Inferior parietal cortex (tissue), 1 donor: ENCODE results near the gene ROS1.

Source experiments
- DNase-seq: peaks from one replicate; pipeline ENCODE4 v3.0.0-alpha.2; 2016; ENCODE audit errors: extremely low spot score

ROS1 gene

DNA sequence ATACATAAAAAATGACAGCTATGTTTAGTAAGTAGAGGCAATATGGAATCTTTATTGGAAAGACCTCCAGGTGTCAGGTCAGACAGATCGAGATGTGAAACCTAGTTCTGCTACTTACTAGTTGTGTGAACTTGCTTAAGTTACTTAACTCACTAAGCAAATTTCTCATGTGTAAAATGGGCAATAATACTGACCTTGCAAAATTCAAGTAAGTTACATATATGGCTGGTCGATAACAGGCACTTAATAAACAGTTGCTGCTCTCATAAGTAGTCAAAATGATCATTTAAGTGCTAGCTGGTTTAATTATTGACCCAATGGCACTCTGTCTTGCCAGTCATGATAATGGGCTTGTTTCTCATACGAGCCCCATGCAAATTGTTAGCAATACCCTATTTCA, 114.4 kb downstream of the ROS1 start:
- no peak for DNase-seq

- DNase-seq = no peak
Measured at GRCh38 chr6:117309611-117310010, 116.1 kb downstream of the ROS1 start.

GRCh38 chr6:117309069-117309468, 116.7 kb downstream of the ROS1 start:
- DNase-seq = no peak

- DNase-seq = no peak
Measured at GRCh38 chr6:117307655-117308054, 118.1 kb downstream of the ROS1 start.

GRCh38 chr6:117306227-117306790, 119.4 kb downstream of the ROS1 start:
- no peak for DNase-seq

DNA sequence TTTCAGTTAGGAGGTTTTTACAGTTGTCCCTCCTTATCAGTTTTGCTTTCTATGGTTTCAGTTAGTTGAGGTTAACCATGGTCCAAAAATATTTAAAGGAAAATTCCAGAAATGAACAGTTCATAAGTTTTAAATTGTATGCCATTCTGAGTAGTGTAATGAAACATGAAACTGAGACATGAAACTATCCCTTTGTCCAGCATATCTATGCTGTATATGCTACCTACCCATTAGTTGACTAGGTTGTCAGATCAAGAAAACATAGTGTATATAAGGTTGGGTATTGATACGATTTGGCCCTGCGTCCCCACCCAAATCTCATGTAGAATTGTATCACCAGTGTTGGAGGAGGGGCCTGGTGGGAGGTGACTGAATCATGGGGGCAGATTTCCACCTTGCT, 121.3 kb downstream of the ROS1 start:
- DNase-seq = no peak

- no peak for DNase-seq
Measured at GRCh38 chr6:117303323-117303722, 122.4 kb downstream of the ROS1 start.

- no peak for DNase-seq
Measured at GRCh38 chr6:117298941-117299340, 126.8 kb downstream of the ROS1 start.

DNA sequence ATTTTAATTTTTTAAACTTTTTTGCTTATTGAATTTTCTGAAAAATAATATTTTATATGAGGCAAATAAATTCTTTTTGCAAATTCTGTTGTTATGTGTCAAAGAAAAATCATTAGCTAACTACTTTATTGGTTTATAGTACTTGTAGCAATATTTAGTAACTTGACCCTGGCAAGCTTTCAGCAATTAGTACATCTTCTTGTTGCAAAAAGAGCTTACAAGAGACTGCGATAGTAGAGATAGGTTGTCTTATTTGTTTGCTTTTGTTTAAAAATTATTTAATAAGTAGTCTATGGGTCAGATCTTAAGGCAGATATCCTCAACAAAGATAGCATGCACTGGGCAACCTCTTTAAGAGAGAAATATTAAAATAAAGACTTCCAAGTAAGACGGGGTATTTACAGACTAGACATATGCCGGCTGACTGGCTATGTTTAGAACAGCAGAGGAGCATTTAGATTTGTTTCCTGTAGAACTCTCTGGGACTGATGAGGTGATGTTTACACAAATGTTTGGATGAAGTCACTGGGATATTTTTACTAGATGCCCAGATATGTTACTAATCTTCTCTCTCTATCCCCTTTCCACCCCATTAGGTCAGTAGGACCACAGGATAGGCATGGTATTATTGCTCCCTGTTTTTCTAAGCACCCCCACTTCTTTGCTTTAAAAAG, 135.4 kb downstream of the ROS1 start:
- DNase-seq = no peak

DNA sequence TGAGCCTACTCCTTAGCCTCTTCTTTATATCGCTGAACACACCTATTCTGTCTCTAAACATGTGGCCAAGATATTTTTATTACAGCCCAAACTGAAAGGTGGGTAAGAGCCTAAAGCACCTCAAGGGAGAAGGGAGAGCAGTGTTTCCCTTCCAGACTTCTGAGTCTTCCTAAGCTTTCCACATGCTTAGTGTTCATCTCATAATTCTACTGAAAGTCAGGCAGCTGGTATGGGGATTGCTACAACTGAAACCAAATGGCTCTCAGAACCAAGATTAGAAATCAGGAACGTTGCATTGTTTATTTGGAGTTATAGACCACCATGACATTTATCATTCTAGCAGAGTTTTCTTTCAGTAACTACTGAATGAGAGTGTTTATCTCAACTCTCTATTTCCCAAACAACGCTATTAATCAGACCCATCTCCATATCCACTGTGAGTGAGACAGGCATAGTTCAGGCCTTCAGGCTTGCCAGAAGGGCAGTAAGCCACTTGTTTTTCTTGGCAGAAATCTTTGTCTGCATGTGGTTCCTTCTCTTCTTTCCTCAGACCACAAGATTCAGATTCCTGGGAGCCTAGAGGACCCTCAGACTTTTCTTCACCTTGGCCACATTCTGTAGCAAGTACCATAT, 137.5 kb downstream of the ROS1 start:
- no peak for DNase-seq

DNA sequence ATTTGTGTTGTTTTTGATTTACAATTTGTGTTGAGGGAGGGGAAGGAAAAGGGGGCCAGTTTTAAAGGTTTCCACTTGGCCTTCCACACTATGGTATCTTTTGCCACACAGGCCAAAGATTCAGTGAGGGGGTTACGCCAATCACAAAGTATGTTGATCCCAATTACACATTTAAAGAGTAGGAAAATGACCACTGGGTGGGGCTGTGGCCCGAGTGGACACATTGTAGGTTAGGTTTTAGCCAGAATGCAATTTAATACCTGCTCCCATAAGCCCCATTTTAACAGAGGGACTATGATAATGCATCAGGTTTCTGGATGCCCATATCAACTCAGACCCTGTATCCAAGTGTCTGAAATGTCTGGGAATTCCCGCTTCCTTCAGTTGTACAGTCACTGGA, 144.8 kb downstream of the ROS1 start:
- no peak for DNase-seq

DNA sequence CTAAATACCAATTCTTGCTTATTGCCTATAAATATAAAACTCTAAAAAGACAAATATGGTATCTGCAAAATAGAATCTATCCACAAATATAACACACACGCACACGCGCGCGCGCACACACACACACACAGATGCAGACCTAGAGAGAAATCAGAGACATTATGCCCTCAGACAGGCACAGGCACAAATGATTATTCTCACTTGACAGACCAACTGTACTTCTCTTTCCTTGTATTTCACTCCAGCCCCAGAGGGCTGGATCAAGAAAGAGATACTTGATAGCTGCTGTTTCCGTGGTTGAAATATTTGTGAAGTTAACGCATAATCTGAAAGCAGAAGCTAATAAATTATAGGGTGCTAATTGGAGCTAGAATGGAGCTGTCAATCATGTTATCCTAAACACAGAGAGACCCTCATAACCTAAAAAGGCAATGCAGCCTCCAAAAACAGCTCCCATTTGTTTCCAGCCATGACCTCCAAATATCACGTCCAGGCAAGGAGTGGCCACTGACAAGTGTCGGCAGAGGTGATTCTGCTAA, 148.9 kb downstream of the ROS1 start:
- DNase-seq = no peak

DNA sequence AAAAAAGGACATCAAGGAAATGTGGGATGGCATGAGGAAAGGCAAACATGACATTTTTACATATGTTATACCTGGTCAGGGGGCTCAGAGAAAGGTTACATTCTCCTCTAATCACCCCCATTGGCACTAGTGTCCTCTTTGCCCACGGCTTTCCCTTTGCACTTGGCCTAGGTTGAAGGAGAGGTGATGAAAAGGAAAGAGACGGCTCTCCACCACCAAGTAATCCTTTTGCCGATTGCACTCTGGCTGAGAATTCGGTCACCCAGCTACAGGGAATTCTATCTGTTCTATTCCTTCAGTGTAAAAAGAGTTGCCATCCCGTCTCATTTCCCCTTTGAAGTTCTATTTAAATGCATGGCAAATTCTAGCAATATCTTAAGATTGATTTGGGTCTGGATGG, 150.0 kb downstream of the ROS1 start:
- no peak for DNase-seq

GRCh38 chr6:117275205-117275604, 150.5 kb downstream of the ROS1 start:
- DNase-seq = no peak

GRCh38 chr6:117272891-117273290, 152.9 kb downstream of the ROS1 start:
- no peak for DNase-seq

- DNase-seq = no peak
Measured at GRCh38 chr6:117272032-117272866, 153.5 kb downstream of the ROS1 start.

DNA sequence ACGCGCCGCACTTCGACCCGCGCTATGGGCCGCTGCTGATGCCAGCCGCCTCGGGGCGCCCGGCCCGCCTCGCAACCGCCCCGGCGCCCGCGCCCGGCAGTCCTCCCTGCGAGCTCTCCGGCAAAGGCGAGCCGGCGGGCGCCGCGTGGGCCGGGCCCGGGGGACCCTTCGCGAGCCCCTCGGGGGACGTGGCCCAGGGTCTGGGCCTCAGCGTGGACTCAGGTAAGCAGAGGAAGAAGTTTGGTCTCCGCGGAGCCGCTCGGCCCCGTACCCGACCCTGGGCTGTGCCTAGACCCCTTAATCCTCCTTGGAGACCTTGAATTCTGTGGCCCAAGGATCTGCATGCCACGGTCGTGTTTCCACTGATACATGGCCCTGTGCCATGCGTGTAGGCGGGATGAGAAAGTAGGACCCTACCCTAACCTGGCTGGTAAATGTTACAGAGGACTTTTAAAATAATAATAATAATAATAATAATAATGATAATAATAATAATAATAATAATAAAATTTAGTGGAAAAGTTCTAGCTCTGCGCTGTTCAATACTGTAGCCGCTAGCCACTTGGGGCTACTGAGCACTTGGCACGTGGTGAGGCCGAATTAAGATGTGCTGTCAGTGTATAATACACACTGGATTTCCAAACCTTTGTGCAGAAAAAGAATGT, 154.8 kb downstream of the ROS1 start:
- DNase-seq = no peak

DNA sequence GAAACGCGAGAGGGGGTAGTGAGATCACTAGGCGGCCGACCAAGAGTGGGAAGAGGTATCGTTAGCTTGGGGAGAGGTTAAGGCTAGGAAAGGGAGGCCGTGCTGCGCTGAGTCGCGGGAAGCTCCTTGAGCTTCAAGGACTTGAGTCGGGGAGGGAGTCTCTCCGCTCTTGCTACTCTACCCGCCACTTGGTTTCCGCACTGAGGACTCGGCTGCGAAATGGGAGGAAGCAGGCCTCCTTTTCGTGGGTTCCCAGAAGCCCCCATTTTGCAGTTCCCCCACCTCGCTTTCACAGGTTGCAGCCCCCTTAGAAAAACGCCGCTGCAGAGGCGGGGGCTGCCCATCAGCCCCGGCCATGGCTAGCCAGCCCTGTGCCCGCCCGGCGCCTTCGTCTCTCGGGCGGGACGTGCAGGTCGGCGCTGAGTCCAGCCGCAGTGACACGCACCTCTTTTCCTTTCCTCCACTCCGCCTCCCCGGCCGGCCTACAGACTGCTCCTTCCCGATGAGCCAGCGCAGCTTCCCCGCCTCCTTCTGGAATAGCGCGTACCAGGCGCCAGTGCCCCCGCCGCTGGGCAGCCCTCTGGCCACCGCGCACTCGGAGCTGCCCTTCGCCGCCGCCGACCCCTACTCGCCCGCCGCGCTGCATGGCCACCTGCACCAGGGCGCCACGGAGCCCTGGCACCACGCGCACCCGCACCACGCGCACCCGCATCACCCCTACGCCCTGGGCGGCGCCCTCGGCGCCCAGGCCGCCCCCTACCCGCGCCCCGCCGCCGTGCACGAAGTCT, 155.5 kb downstream of the ROS1 start:
- no peak for DNase-seq

GRCh38 chr6:117269638-117270054, 156.1 kb downstream of the ROS1 start:
- DNase-seq = no peak

DNA sequence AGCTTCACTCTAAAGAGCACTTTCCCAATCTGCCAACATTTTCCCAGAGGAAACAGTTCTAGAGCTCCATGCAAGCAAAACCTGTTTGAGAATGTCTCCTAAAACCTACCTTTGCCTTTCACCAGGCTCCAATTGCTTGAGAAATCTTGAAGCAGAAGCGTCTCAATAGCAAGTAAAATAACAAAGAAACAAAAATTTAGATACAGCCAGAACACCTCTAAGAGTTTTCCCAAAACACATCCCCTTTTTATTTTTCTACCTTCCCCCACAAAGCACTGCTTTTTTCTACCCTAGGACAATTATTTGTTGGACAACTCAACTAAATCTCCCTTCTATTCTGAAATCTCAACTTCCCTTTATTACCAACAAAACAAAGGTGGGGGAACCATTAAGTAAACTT, 156.8 kb downstream of the ROS1 start:
- no peak for DNase-seq
